Measurements from ENCODE around the gene TMEM9.

Gene TMEM9

GRCh38 chr1:201154389-201155165 is at the start of gene TMEM9:
TMEM9 (minus strand) TSS chr1:201154474; CDS start chr1:201153923, 551 bp downstream.
- peak; percentile 91 for DNase-seq (ENCODE audit: low read depth)
- peak within 1 kb of the TSS; percentile 83 for H3K4me3 ChIP-seq (ENCODE audit: low read length)
- TF ChIP-seq, protein P1, sequence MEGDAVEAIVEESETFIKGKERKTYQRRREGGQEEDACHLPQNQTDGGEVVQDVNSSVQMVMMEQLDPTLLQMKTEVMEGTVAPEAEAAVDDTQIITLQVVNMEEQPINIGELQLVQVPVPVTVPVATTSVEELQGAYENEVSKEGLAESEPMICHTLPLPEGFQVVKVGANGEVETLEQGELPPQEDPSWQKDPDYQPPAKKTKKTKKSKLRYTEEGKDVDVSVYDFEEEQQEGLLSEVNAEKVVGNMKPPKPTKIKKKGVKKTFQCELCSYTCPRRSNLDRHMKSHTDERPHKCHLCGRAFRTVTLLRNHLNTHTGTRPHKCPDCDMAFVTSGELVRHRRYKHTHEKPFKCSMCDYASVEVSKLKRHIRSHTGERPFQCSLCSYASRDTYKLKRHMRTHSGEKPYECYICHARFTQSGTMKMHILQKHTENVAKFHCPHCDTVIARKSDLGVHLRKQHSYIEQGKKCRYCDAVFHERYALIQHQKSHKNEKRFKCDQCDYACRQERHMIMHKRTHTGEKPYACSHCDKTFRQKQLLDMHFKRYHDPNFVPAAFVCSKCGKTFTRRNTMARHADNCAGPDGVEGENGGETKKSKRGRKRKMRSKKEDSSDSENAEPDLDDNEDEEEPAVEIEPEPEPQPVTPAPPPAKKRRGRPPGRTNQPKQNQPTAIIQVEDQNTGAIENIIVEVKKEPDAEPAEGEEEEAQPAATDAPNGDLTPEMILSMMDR (conservative IDR thresholded peaks at IDR 0.05; ENCODE audit: low read length), result no peak

DNA sequence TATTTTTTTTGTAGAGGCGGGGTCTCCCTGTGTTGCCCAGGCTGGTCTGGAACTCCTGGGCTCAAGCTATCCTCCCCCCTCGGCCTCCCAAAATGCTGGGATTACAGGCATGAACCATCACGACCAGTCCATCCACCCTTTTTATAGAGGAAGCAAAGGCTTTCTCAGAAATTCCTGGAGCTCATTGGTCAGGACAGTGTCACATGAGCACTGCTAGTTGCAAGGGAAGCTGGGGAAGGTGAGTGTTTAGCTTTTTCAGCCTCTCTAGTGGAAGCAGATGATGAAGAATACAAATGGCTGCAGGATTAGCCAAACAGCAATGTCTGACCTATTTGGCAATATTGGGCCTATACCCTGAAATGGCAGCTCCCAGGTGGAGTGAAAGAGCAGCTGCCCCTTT is 44.3 kb upstream of the TMEM9 start:
- TF ChIP-seq, protein P1 (conservative IDR thresholded peaks at IDR 0.05; ENCODE audit: low read length), result no peak
- no peak for DNase-seq (ENCODE audit: low read depth)
- no peak overlapping the region for H3K4me3 ChIP-seq (ENCODE audit: low read length)

DNA sequence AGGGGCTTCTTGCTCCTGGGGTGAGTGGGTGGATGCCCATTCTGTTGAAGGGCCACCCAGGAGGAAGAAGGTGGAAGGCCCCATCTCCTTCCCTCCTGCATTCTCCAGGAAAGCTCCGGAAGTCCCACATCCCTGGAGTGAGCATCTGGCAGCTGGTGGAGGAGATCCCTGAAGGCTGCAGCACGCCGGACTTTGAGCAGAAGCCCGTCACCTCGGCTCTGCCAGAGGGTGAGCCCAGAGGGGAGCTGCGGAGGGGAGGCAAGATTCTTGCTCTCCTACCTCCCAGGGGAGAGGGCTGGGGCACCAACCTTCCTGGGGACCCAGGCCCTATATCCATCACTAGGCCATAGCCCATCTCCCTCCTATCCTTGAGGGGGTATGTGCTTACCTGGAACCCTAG is 39.8 kb upstream of the TMEM9 start:
- TF ChIP-seq, protein P1 (conservative IDR thresholded peaks at IDR 0.05; ENCODE audit: low read length), result no peak
- no peak for DNase-seq (ENCODE audit: low read depth)

DNA sequence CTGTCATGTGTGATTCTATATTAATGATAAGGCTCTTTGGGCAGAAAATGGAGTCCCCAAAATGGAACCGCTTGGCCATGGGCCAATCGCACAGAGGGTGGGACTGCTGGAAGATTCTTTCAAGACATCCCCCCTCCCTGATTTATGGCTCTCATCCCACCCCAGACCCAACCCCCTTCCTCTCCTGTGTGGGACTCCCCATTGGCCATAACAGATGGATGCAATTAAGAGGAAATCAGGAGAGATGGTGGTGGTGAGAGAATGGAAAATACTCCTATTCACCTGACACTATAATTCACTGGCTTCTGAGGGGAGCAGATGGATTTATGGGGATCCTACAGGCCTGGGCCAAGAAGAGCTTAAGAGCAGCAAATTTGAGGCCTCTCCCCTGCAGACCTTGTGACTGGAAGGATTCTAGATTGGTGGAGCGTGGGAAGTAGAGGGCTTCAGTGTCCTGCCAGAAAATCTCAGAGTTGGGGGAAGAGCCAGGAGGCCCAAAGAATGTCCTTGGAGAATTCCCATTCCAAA is 38.1 kb upstream of the TMEM9 start:
- no peak overlapping the region for H3K4me3 ChIP-seq (ENCODE audit: low read length)
- TF ChIP-seq, protein P1 (conservative IDR thresholded peaks at IDR 0.05; ENCODE audit: low read length), result no peak
- DNase-seq (ENCODE audit: low read depth), result peak; percentile 42

More for the DNA sequence above, 39.8 kb upstream of the TMEM9 start:
- no peak overlapping the region for H3K4me3 ChIP-seq (ENCODE audit: low read length)

DNA sequence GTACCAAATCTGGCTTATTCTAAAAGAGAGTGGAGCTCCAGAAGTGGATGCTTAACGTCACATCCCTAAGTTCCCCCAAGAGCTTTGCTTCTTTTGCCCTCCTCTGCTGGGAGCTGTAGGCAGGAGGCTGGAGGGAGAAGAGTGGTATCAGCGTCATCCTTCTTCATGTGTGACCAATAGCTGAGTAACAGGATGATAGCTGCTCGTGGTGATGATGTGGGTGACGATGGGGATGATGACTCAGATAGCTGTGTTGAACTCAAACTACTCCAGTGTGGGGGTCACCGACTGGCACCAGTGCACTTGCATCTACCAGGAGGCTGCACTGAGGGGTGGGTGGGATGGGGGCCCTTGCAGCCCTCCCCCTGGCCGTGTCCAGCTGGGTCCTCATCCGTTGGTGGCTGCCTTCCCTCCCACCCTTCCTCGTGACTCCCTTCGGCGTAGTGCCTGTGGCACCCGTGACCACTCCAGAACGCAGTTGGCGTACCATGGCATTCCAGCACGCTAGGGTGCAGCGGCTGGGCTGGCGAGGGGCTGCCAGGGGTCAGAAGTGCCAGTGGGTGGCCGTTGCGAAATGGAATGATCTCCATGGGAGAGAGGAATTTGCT is 37.5 kb upstream of the TMEM9 start:
- TF ChIP-seq, protein P1 (conservative IDR thresholded peaks at IDR 0.05; ENCODE audit: low read length), result no peak
- DNase-seq (ENCODE audit: low read depth), result peak; percentile 75
- no peak overlapping the region for H3K4me3 ChIP-seq (ENCODE audit: low read length)

- DNase-seq (ENCODE audit: low read depth), result no peak
- no peak within 1 kb of the TSS for H3K4me3 ChIP-seq (ENCODE audit: low read length)
- TF ChIP-seq, protein P1 (conservative IDR thresholded peaks at IDR 0.05; ENCODE audit: low read length), result no peak
Observed at GRCh38 chr1:201190624-201191051, 36.4 kb upstream of the TMEM9 start, which contains the start of gene IGFN1. IGFN1 (plus strand) TSS chr1:201190824; CDS start chr1:201193294, 2,470 bp downstream.
